HPDE6-E6E7 (cell line): Measurements from ENCODE around the gene RFLNA.
A peak's percentile ranks its signal among the peaks of the same experiment; 100 is the strongest.
"Not testable (repeated sequence)": the region's sequence is repeated elsewhere in the genome, so short reads cannot be mapped to it uniquely, and the experiment has no call there.

ENCODE experiments used
- DNase-seq: peaks from one replicate; pipeline ENCODE4 v3.0.0; 2011; ENCODE audit warnings: missing footprints; ENCODE audit errors: extremely low spot score

The RFLNA gene

DNA sequence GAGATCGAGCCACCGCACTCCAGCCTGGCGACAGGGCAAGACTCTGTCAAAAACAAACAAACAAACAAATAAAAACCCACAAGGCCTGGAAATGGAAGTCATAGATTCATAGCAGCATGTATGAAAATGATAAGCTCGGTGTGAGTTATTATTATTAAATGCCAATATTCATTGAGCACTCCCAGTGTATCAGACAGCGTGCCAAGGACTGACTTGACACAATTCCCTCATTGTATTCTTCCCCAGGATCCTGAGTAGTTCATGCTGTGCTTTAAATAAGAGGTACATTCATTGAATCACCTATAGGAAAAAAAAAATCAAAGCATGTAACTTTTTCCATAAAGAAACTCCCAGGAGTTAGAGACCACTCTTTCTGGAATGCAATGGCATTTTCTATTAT, 12.6 kb upstream of the RFLNA start:
- DNase-seq, result no peak

DNA sequence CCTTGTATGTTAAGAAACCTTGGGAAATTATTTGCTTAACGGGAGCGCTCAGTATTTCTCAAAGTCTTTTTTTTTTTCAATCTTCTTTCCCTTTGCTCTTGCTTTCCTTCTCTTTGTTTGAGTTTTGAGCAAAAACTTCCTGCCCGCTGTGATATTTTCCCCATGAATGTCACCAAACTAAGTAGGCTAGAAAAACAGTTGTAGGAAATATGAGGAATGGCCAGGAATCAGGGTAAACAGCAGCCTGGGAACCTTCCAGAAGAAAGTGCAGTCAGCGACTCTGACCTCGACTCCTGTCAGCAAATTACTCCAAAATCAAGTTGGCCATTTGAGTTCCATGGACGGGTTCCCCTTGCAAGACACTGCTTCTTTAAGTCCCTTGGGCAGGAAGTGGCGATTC, 11.6 kb upstream of the RFLNA start:
- no peak for DNase-seq

DNA sequence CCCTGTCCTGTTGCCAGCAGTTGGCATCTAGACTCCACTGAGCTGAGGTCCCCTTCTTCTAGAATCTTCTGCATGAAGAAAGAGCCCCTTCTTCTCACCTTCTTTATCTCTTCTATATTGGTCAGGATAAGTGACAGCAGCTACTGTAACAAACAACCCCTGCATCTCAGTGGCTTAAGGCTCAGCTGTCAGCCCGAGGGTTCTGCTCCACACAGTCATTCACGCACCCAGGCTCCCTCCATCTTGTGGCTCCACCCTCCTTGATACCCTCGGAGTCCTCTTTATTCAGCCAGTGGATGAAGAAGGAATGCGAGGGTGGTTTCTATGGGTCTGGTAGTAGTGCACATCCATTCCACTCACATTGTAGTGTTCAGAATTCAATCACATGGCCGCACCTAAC, 10.5 kb upstream of the RFLNA start:
- no peak for DNase-seq

- peak; percentile 31 for DNase-seq
These were observed 8.5 kb upstream of the RFLNA start for GRCh38 chr12:124286414-124286813.

- DNase-seq, result no peak
These were observed 7.9 kb upstream of the RFLNA start for GRCh38 chr12:124286971-124287370.

- DNase-seq, result no peak
These were observed 5.0 kb upstream of the RFLNA start for GRCh38 chr12:124289634-124290600.

- DNase-seq, result no peak
These were observed 2.5 kb upstream of the RFLNA start for GRCh38 chr12:124292385-124292784.

DNA sequence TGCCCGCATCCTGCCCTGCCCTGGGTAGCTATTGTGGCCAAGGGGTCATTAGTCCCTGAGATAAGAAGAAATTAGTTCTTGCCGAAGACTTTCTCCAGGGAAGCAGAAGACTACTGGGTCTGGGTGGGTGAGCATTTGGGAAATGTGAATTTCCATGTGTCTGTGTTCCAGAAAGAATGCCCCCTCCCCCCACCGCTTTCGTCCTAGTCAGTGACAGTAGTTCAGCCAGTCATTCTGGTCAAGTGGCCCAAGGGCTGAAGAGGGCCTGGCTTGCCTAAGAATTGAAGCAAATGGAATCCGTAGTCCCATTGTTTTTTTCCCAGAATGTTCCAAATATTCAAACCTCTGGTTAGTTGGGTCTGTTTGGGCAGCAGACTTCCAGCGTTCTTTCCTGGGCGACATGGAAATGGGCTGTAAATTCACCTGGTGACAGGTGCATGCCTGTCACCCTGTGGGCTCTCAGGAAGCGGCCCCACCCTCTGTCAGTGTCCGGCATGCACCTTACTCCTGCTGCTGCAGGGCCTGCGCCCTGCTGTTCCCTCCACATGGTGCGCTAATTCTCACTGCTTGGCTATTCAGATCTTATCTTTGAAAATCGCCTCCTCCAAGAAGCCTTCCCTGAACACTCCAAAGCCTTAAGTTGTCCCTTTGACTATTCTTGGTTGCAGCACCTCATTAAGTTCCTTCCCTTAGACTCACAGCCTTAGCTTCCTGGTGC, 1.4 kb upstream of the RFLNA start:
- DNase-seq, result no peak

- no peak for DNase-seq
These were observed 652 bp downstream of the RFLNA start for GRCh38 chr12:124295431-124296058.

- DNase-seq, result no peak
These were observed 1.5 kb downstream of the RFLNA start for GRCh38 chr12:124296295-124296915.

DNA sequence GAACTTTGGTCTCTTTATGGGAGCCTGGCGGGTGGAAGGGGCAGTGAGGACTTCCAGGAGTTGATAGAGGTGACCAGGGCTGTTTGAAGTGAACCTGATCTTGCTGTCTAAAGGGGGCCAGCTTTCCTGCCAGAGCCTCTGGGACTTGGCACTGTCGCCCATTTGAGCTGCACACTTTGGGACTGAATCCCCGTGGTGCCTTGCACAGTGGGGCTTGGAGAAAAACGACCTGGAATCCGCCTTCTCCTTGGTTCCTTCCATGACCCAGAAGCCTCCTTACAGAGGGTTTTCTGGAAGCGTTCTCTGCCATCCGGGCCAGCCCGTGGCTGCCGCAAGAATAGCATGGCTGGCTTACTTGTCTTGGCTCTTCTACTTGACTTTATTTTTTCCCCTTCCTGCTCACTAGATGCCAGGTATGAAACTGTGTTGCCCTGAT, 2.0 kb downstream of the RFLNA start:
- no peak for DNase-seq

DNA sequence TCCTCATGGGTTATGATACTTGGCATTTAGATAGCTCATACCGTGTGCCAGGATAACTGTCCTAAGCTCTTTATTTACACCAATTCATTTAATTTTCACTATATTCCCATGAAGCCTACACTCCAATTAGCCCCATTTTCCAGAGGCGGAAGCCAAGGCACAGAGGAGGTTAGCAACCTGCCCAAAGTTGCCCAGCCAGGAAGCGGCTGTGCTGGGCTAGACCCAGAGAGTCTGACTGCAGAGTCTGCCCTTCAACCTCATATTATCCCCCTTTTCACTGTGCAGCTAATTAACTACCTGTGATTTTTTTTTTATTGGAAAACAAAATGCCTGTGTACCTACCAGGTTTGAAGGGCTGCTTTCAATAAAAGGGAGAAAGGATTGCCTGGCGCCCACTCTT, 2.5 kb downstream of the RFLNA start:
- no peak for DNase-seq

GRCh38 chr12:124297856-124298255, 3.0 kb downstream of the RFLNA start:
- DNase-seq, result no peak

GRCh38 chr12:124298685-124299410, 4.0 kb downstream of the RFLNA start:
- DNase-seq, result no peak

GRCh38 chr12:124299628-124300388, 4.9 kb downstream of the RFLNA start:
- no peak for DNase-seq

DNA sequence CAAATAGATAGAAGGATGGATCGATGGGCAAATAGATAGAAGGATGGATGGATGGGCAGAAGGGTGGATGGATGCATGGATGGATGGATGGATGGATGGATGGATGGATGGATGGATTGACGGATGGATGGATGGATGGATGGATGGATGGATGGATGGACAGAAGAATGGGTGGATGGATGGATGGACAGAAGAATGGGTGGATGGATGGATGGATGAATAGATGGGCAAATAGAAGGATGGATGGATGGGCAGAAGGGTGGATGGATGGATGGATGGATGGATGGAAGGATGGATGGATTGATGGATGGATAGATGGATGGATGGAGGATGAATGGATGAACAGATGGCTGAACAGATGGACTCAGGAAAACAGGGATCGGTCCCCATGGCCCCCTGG, 5.8 kb downstream of the RFLNA start:
- not testable (repeated sequence) for DNase-seq

DNA sequence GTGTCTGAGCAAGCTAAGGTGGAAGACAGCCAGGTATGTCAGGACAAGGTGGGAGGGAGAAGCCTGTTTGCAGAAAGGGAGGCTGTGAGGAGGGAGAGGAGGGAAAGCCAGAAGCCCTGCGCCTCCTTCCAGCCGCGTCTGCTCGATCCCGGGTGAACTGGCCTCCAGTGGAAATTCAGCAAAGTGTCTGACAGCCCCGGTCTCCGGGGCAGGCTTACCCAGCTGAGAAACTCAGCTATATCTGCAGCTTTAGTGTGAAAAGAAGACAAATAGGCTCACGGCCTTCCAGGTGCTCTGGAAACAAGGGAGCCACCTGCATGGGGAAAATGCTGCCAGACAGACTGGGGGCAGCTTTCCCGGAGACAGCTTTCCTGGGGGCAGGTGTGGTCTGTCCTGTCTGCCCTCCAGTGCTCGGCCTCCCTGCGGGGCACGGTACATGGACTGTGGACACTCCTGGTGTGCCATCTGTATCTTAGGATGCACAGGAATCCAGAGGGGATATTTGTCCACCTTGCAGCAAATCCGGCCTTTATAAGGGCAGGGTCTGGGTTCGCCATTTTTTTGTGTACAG, 6.3 kb downstream of the RFLNA start:
- no peak for DNase-seq

GRCh38 chr12:124302241-124302806, 7.4 kb downstream of the RFLNA start:
- DNase-seq, result no peak

DNA sequence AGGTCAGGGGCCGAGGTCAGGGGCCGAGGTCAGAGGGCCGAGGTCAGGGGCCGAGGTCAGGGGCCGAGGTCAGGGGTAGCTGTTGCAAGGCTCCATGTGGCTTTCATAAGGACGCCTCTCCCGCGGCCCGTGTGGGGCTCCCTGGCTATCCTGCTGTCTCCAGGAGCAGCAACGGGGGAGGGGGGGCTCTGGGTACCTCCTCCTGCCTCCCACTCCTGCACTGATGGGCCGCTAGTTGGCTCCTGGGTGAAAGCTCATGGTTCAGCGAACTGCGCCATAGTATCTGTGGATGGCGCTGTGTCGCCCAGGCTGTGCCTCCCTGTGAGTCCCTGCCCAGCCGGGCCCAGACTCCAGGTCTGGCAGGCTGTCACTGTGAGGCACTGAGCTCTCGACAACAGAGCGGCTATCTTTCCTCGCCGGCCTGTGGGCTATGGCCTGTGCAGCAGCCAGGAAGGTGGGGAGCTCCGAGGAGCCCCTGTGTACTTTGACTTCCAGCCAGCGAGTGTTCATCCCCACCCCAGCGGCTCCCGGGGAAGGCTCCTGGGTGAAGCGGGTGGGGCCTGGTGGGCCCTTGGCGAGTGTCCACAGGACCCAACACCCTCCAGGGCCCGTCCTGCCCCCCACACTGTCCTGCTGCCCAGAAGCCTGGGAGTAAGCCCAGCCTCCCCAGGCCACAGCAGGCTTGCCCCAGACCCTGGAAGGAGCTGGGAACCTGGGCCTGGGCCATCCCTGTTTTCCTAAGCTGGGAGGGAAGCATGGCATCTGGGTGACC, 8.1 kb downstream of the RFLNA start:
- no peak for DNase-seq
